HEK293 (cell line): Measurements from ENCODE around the gene SEZ6L.

Experiments used
- CTCF ChIA-PET: fragments of 350-600 bp; formaldehyde crosslinking; extraction: SDS; loops from one replicate; lab custom pipeline; 2021; ENCODE audit warnings: antibody characterized with exemption; lab: Yijun Ruan, JAX
- POLR2A ChIA-PET: fragments of 300-600 bp; formaldehyde crosslinking; extraction: SDS; loops from one replicate; lab custom pipeline; 2020; ENCODE audit warnings: antibody characterized with exemption, inconsistent platforms; lab: Yijun Ruan, JAX
- H3K27ac ChIP-seq: fragments of 200-500 bp; sonication (Bioruptor generic); 2 replicates; pipeline ENCODE4 v1.5.1; 2014; ENCODE audit warnings: low read depth, low read length, control low read depth, inconsistent platforms; ENCODE audit errors: extremely low read depth
- H3K36me3 ChIP-seq, 2 experiments: fragments of 200-500 bp in 1 of 2; sonication (Bioruptor generic) in 1 of 2; 1 replicate in 1 of 2; 2 replicates in 1 of 2; pipeline ENCODE4 v1.5.1; 2014 to 2017; ENCODE audit warnings: inconsistent platforms in 2 of 2, low read length in 2 of 2; ENCODE audit not compliant: control insufficient read depth in 2 of 2, insufficient read depth in 1 of 2
- H3K4me1 ChIP-seq: fragments of 200-500 bp; sonication (Bioruptor generic); 2 replicates; pipeline ENCODE4 v1.5.1; 2014; ENCODE audit warnings: mild to moderate bottlenecking, low read length, inconsistent platforms; ENCODE audit not compliant: control insufficient read depth, insufficient read depth
- H3K4me3 ChIP-seq: 2 replicates; pipeline ENCODE4 v1.5.1; 2011; ENCODE audit warnings: low read depth, mild to moderate bottlenecking, control low read depth, low read length, moderate library complexity
- H3K9me3 ChIP-seq: fragments of 200-500 bp; sonication (Bioruptor generic); 2 replicates; pipeline ENCODE4 v1.5.1; 2014; ENCODE audit warnings: low read depth, low read length, inconsistent platforms; ENCODE audit not compliant: control insufficient read depth, insufficient read depth
- ATF2 ChIP-seq: fragments of 450-650 bp; formaldehyde crosslinking; IDR thresholded peaks from 2 replicates; pipeline ENCODE4 v1.5.1; 2016; ENCODE audit warnings: missing biosample characterization, missing genetic modification characterization, low read depth
- ELK4 ChIP-seq: IDR thresholded peaks from 2 replicates; pipeline ENCODE4 v1.6.1; 2011; ENCODE audit warnings: mild to moderate bottlenecking, low read depth, low read length, borderline replicate concordance
- GLI4 ChIP-seq: fragments of 450-650 bp; formaldehyde crosslinking; IDR thresholded peaks from 2 replicates; pipeline ENCODE4 v1.5.1; 2016; ENCODE audit warnings: missing biosample characterization, missing genetic modification characterization
- HOXA7 ChIP-seq: sonication (generic); formaldehyde crosslinking; IDR thresholded peaks from 2 replicates; pipeline ENCODE4 v1.8.1; 2022; ENCODE audit warnings: missing genetic modification reagents, borderline replicate concordance
- HOXD13 ChIP-seq: sonication (generic); formaldehyde crosslinking; IDR thresholded peaks from 2 replicates; pipeline ENCODE4 v1.8.0; 2022; ENCODE audit warnings: missing genetic modification reagents, borderline replicate concordance
- IKZF3 ChIP-seq: fragments of 450-650 bp; IDR thresholded peaks from 2 replicates; pipeline ENCODE4 v1.5.0; 2018; ENCODE audit warnings: missing biosample characterization, mild to moderate bottlenecking, missing genetic modification characterization, moderate library complexity
- KLF8 ChIP-seq: fragments of 450-650 bp; formaldehyde crosslinking; IDR thresholded peaks from 2 replicates; pipeline ENCODE4 v1.5.1; 2016; ENCODE audit warnings: missing biosample characterization, missing genetic modification characterization
- RBAK ChIP-seq: fragments of 450-650 bp; formaldehyde crosslinking; IDR thresholded peaks from 2 replicates; pipeline ENCODE4 v1.5.1; 2016; ENCODE audit warnings: missing biosample characterization, missing genetic modification characterization
- ZBTB49 ChIP-seq: fragments of 450-650 bp; formaldehyde crosslinking; IDR thresholded peaks from 2 replicates; pipeline ENCODE4 v1.5.1; 2016; ENCODE audit warnings: missing biosample characterization, missing genetic modification characterization, low read depth
- ZBTB8A ChIP-seq: fragments of 450-650 bp; formaldehyde crosslinking; IDR thresholded peaks from 2 replicates; pipeline ENCODE4 v1.5.1; 2016; ENCODE audit warnings: missing biosample characterization, missing genetic modification characterization
- ZFP37 ChIP-seq: fragments of 450-650 bp; formaldehyde crosslinking; IDR thresholded peaks from 2 replicates; pipeline ENCODE4 v1.5.1; 2016; ENCODE audit warnings: missing biosample characterization, missing genetic modification characterization
- ZNF133 ChIP-seq: fragments of 450-650 bp; formaldehyde crosslinking; IDR thresholded peaks from 2 replicates; pipeline ENCODE4 v1.5.1; 2016; ENCODE audit warnings: missing biosample characterization, missing genetic modification characterization
- ZNF138 ChIP-seq: fragments of 450-650 bp; formaldehyde crosslinking; IDR thresholded peaks from 2 replicates; pipeline ENCODE4 v1.5.1; 2016; ENCODE audit warnings: missing biosample characterization, missing genetic modification characterization, borderline replicate concordance
- ZNF169 ChIP-seq: fragments of 450-650 bp; formaldehyde crosslinking; IDR thresholded peaks from 2 replicates; pipeline ENCODE4 v1.5.1; 2016; ENCODE audit warnings: missing biosample characterization, missing genetic modification characterization
- ZNF174 ChIP-seq: fragments of 450-650 bp; formaldehyde crosslinking; IDR thresholded peaks from 2 replicates; pipeline ENCODE4 v1.5.0; 2017; ENCODE audit warnings: missing biosample characterization, mild to moderate bottlenecking, missing genetic modification characterization
- ZNF19 ChIP-seq: fragments of 450-650 bp; formaldehyde crosslinking; IDR thresholded peaks from 2 replicates; pipeline ENCODE4; 2016; ENCODE audit warnings: missing biosample characterization, missing genetic modification characterization, low read depth
- ZNF366 ChIP-seq: fragments of 450-650 bp; formaldehyde crosslinking; conservative IDR thresholded peaks from 2 replicates; pipeline ENCODE4 v1.5.1; 2016; ENCODE audit warnings: missing biosample characterization, missing genetic modification characterization
- ZNF37A ChIP-seq: fragments of 450-650 bp; IDR thresholded peaks from 2 replicates; pipeline ENCODE4 v1.5.1; 2018; ENCODE audit warnings: missing biosample characterization, missing genetic modification characterization
- ZNF530 ChIP-seq: fragments of 450-650 bp; formaldehyde crosslinking; IDR thresholded peaks from 2 replicates; pipeline ENCODE4 v1.5.1; 2016; ENCODE audit warnings: low read depth, missing biosample characterization, missing genetic modification characterization
- ZNF600 ChIP-seq: fragments of 450-650 bp; formaldehyde crosslinking; IDR thresholded peaks from 2 replicates; pipeline ENCODE4 v1.5.1; 2016; ENCODE audit warnings: missing biosample characterization, missing genetic modification characterization
- ZNF843 ChIP-seq: fragments of 450-650 bp; formaldehyde crosslinking; IDR thresholded peaks from 2 replicates; pipeline ENCODE4 v1.5.1; 2016; ENCODE audit warnings: missing biosample characterization, missing genetic modification characterization

Gene SEZ6L

GRCh38 chr22:26357813-26358212 lies 188.6 kb downstream of the SEZ6L start:
- TF ChIP-seq ZNF169, result no peak
- TF ChIP-seq ZNF19, result no peak
- TF ChIP-seq ZNF530 (tag by site-specific recombination), result no peak
- no peak for TF ChIP-seq ZNF174 (tag by site-specific recombination)
- TF ChIP-seq ATF2, result no peak
- TF ChIP-seq HOXD13 (CRISPR knock-in tag), result no peak
- Histone ChIP-seq H3K4me3 (no peak overlapping the region), H3K9me3 (no peaks in the 10 kb centered on the region), H3K36me3 (no peaks in the 10 kb centered on the region), H3K27ac (no peak overlapping the region), H3K4me1 (no peaks in the 10 kb centered on the region)
- ChIA-PET CTCF (interaction anchor here (0.6 to 5.8 kb wide), 6 partner anchors 9 to 918 kb away, joined by 3 to 40 read pairs (median 4); no protein-coding TSS in a partner anchor), POLR2A (interaction anchor here (0.7 kb wide), 1 partner anchor 35 kb away, joined by 3 read pairs; no protein-coding TSS in a partner anchor)

GRCh38 chr22:26359156-26359555 lies 189.9 kb downstream of the SEZ6L start:
- Histone ChIP-seq H3K4me1 (no peaks in the 10 kb centered on the region), H3K9me3 (no peaks in the 10 kb centered on the region), H3K27ac (no peak overlapping the region), H3K36me3 (no peaks in the 10 kb centered on the region), H3K4me3 (no peak overlapping the region)
- CTCF ChIA-PET, result interaction anchor here (0.5 to 12.1 kb wide), 6 partner anchors 7 to 586 kb away, joined by 3 to 195 read pairs (median 4); no protein-coding TSS in a partner anchor
- TF ChIP-seq ELK4 (no peak), ZNF174 (tag by site-specific recombination) (no peak), ZNF37A (tag by site-specific recombination) (no peak), ZFP37 (tag by site-specific recombination) (no peak), GLI4 (tag by site-specific recombination) (no peak), ZBTB49 (tag by site-specific recombination) (no peak), ZNF138 (tag by site-specific recombination) (no peak), ZNF366 (tag by site-specific recombination) (no peak), ZNF600 (tag by site-specific recombination) (no peak), RBAK (tag by site-specific recombination) (no peak), ZNF843 (tag by site-specific recombination) (no peak), HOXA7 (no peak), ZNF133 (tag by site-specific recombination) (no peak), ZBTB8A (tag by site-specific recombination) (no peak), KLF8 (tag by site-specific recombination) (no peak), IKZF3 (tag by site-specific recombination) (no peak)
- POLR2A ChIA-PET, result no interaction called here
